Keratinocyte (primary cell): ENCODE data around the gene AASS. TPM values are rescaled to one million over a fixed set of nuclear protein-coding genes. Genes with fewer than 3 reads are reported as not detected.

ENCODE experiments used
- DNase-seq: peaks from one replicate; pipeline ENCODE4 v3.0.0-alpha.2; 2011; ENCODE audit warnings: low read depth, missing footprints, low spot score
- FAIRE-seq: peaks from 2 replicates; lab custom pipeline; 2011; peaks lifted over from hg19 to GRCh38; lab: Jason Lieb, UNC
- H2AFZ ChIP-seq: 2 replicates; pipeline ENCODE4 v1.6.0; 2012; ENCODE audit warnings: low read length, control low read depth, inconsistent platforms; ENCODE audit not compliant: control insufficient read depth
- H3K27ac ChIP-seq: 2 replicates; pipeline ENCODE4 v1.5.1; 2011; ENCODE audit warnings: low read length; ENCODE audit not compliant: control insufficient read depth, insufficient read depth
- H3K27me3 ChIP-seq: 3 replicates; pipeline ENCODE4 v1.6.0; 2011; ENCODE audit warnings: low read length; ENCODE audit not compliant: control insufficient read depth, insufficient read depth; ENCODE audit errors: extremely low read depth
- H3K36me3 ChIP-seq, 2 experiments: 2 replicates in 1 of 2; 3 replicates in 1 of 2; pipeline ENCODE4 v1.5.1; 2011; ENCODE audit warnings: low read length in 2 of 2, mild to moderate bottlenecking in 1 of 2; ENCODE audit not compliant: control insufficient read depth in 2 of 2, insufficient read depth in 2 of 2; ENCODE audit errors: extremely low read depth in 1 of 2
- H3K4me1 ChIP-seq: 3 replicates; pipeline ENCODE4 v1.5.1; 2011; ENCODE audit warnings: low read length; ENCODE audit not compliant: control insufficient read depth, insufficient read depth; ENCODE audit errors: extremely low read depth
- H3K4me2 ChIP-seq: 3 replicates; pipeline ENCODE4 v1.6.0; 2011; ENCODE audit warnings: low read depth, low read length; ENCODE audit not compliant: control insufficient read depth, insufficient read depth; ENCODE audit errors: extremely low read depth
- H3K4me3 ChIP-seq, 3 experiments: fragments of 200-600 bp in 1 of 3; sonication (generic) in 1 of 3; 2 replicates in 2 of 3; 3 replicates in 1 of 3; pipeline ENCODE4 v1.5.1; 2011 to 2016; ENCODE audit warnings: low read length in 3 of 3, mild to moderate bottlenecking in 3 of 3, control low read depth in 2 of 3, inconsistent platforms in 1 of 3, low read depth in 1 of 3, mixed read lengths in 1 of 3, mixed run types in 1 of 3, moderate library complexity in 1 of 3; ENCODE audit not compliant: control insufficient read depth in 2 of 3, insufficient read depth in 2 of 3; ENCODE audit errors: extremely low read depth in 1 of 3
- H3K79me2 ChIP-seq: 2 replicates; pipeline ENCODE4 v1.6.0; 2012; ENCODE audit warnings: low read length; ENCODE audit not compliant: control insufficient read depth, insufficient read depth
- H3K9ac ChIP-seq: 3 replicates; pipeline ENCODE4 v1.6.0; 2011; ENCODE audit warnings: low read length; ENCODE audit not compliant: control insufficient read depth, insufficient read depth; ENCODE audit errors: extremely low read depth
- H3K9me1 ChIP-seq: 3 replicates; pipeline ENCODE4 v1.6.0; 2011; ENCODE audit warnings: low read length; ENCODE audit not compliant: control insufficient read depth, insufficient read depth; ENCODE audit errors: extremely low read depth
- H3K9me3 ChIP-seq: 2 replicates; pipeline ENCODE4 v1.5.1; 2012; ENCODE audit warnings: low read depth, low read length; ENCODE audit not compliant: control insufficient read depth
- H4K20me1 ChIP-seq: 3 replicates; pipeline ENCODE4 v1.6.0; 2011; ENCODE audit warnings: low read length; ENCODE audit not compliant: control insufficient read depth, insufficient read depth; ENCODE audit errors: extremely low read depth
- EZH2 ChIP-seq: IDR thresholded peaks from one replicate; pipeline ENCODE4 v1.6.1; 2012; ENCODE audit warnings: inconsistent platforms, mild to moderate bottlenecking, low read length, moderate library complexity
- dilution Hi-C: fragments of 300-500 bp; cut with MboI; formaldehyde crosslinking; loops from one replicate; pipeline ENCODE4 v1.7.0; 2020; ENCODE audit warnings: low sequenced_read_pairs; ENCODE audit not compliant: extremely low pct_ligation_motif_present
- polyA plus RNA-seq, 5 experiments: library from polyadenylated mRNA; depleted of rRNA in 3 of 5; stranded (reverse) in 3 of 5; stranded (forward) in 1 of 5; unstranded in 1 of 5; fragments of >200 nt; gene quantifications; 1 replicate in 1 of 5; 2 replicates in 3 of 5; 3 replicates in 1 of 5; pipeline versions ENCODE4 v1.2.1 to v1.2.3, GENCODE V29; 2011 to 2012; ENCODE audit warnings: missing spikeins in 2 of 5, low read depth in 1 of 5, low replicate concordance in 1 of 5
- TF ChIP-seq, protein P1 (sequence below), 3 experiments: IDR thresholded peaks in 1 of 3; conservative IDR thresholded peaks in 1 of 3; optimal IDR thresholded peaks in 1 of 3; 2 replicates in 2 of 3; 3 replicates in 1 of 3; pipeline versions ENCODE3 to v1.5.1; 2011; ENCODE audit warnings: low read length in 3 of 3, mild to moderate bottlenecking in 3 of 3, moderate library complexity in 2 of 3, control low read depth in 1 of 3, inconsistent platforms in 1 of 3; ENCODE audit not compliant: insufficient read depth in 2 of 3; ENCODE audit errors: extremely low read depth in 1 of 3

The AASS gene
- polyA plus RNA-seq, 1 donor (not counting 4 experiments of a cell fraction or from before 2014, with no cell fraction given): 10.3 TPM

DNA sequence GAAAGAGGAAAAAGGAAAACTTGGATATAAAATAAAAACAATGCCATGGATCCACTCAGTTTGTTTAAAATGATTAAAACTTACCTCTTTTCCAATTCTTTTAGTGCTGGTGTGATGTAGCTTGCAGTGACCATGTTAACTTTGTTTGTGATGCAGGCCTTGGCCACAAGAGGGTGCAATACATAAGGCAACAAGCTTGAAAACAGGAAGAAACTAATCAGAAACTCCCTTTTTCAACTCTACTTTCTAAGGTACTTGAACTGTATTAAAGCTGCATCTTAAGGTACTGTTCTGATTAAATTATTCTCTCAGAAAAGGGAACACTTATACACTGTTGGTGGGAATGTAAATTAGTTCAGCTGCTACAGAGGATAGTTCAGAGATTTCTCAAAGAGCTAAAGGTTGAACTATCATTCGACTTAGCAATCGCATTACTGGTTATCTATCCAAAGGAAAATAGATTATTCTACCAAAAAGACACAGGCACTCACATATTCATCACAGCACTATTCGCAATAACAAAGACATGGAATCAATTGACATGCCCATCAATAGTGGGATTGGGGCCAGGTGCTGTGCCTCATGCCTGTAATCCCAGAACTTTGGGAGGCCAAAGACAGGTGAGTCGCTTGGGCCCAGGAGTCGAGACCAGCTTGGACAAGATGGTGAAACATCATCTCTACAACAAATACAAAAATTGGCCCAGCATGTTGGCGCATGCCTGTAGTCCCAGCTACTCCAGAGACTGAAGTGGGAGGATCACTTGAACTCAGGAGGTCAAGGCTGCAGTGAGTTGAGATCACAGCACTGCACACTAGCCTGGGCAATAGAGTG is 50.9 kb downstream of the AASS start:
- no peak overlapping the region for H3K9ac ChIP-seq
- no peak for TF ChIP-seq EZH2
- TF ChIP-seq, protein P1, sequence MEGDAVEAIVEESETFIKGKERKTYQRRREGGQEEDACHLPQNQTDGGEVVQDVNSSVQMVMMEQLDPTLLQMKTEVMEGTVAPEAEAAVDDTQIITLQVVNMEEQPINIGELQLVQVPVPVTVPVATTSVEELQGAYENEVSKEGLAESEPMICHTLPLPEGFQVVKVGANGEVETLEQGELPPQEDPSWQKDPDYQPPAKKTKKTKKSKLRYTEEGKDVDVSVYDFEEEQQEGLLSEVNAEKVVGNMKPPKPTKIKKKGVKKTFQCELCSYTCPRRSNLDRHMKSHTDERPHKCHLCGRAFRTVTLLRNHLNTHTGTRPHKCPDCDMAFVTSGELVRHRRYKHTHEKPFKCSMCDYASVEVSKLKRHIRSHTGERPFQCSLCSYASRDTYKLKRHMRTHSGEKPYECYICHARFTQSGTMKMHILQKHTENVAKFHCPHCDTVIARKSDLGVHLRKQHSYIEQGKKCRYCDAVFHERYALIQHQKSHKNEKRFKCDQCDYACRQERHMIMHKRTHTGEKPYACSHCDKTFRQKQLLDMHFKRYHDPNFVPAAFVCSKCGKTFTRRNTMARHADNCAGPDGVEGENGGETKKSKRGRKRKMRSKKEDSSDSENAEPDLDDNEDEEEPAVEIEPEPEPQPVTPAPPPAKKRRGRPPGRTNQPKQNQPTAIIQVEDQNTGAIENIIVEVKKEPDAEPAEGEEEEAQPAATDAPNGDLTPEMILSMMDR (optimal IDR thresholded peaks at IDR 0.05 in 1 of 3, IDR thresholded peaks at IDR 0.05 in 1 of 3, conservative IDR thresholded peaks at IDR 0.05 in 1 of 3; ENCODE audit: extremely low read depth in 1 of 3, insufficient read depth in 2 of 3, low read length in 3 of 3): peak; percentile 61 to 78 (median 73)
- no peak overlapping the region for H3K4me2 ChIP-seq
- no peaks in the 10 kb centered on the region for H3K79me2 ChIP-seq
- no peaks in the 10 kb centered on the region for H3K9me3 ChIP-seq
- H3K4me1 ChIP-seq: peaks cover 5% of the 10 kb centered on the region
- H3K9me1 ChIP-seq: no peaks in the 10 kb centered on the region
- H3K27me3 ChIP-seq: no peaks in the 10 kb centered on the region
- peak; percentile 73 for DNase-seq
- peak; percentile 88 for FAIRE-seq
- no peaks in the 10 kb centered on the region for H3K36me3 ChIP-seq
- no peak overlapping the region for H3K4me3 ChIP-seq
- H4K20me1 ChIP-seq: no peaks in the 10 kb centered on the region
- H2AFZ ChIP-seq: no peak overlapping the region
- dilution Hi-C loops: no loop called here
- H3K27ac ChIP-seq: no peak overlapping the region

DNA sequence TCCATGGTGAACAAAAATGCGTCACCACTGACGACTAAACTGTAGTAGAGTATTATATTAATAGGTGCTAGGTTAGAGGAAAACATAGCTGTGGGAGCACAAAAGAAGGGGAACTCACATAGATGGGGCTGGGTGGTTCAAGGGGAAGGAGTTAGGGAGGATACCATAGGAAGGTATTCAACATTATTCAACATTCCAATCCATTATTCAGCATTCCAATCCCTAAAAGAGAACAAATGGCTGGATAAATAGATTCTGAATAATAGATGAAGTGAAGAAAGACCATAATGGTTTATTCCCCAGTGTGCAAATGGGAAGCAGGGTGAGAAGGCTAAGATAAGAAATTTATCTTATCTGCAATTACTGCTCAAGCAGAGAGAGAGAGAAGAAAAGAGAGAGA is 61.4 kb downstream of the AASS start:
- H3K4me2 ChIP-seq: no peak overlapping the region
- peaks cover 2% of the 10 kb centered on the region in 2 experiments for H3K36me3 ChIP-seq
- no peak for DNase-seq
- dilution Hi-C loops: no loop called here
- H3K27ac ChIP-seq: no peak overlapping the region
- H3K4me1 ChIP-seq: no peaks in the 10 kb centered on the region
- TF ChIP-seq EZH2: no peak
- TF ChIP-seq, protein P1 (optimal IDR thresholded peaks at IDR 0.05 in 1 of 3, IDR thresholded peaks at IDR 0.05 in 1 of 3, conservative IDR thresholded peaks at IDR 0.05 in 1 of 3; ENCODE audit: extremely low read depth in 1 of 3, insufficient read depth in 2 of 3, low read length in 3 of 3): no peak
- H3K9me1 ChIP-seq: no peaks in the 10 kb centered on the region
- H2AFZ ChIP-seq: no peak overlapping the region
- FAIRE-seq: no peak
- H3K9me3 ChIP-seq: no peaks in the 10 kb centered on the region
- H3K9ac ChIP-seq: no peak overlapping the region
- H3K4me3 ChIP-seq: no peak overlapping the region
- no peaks in the 10 kb centered on the region for H3K79me2 ChIP-seq
- no peaks in the 10 kb centered on the region for H3K27me3 ChIP-seq
- H4K20me1 ChIP-seq: no peaks in the 10 kb centered on the region
